GM18870 (cell line): Measurements from ENCODE around the gene GFAP.

Source experiments
- ATAC-seq: cut with Tn5 transposase; IDR thresholded peaks from one replicate; pipeline ENCODE4 v1.9.1; 2021; ENCODE audit warnings: moderate library complexity; ENCODE audit not compliant: unreplicated experiment

The GFAP gene

GRCh38 chr17:44915862-44916780, 821 bp upstream of the GFAP start:
- no peak for ATAC-seq

GRCh38 chr17:44914698-44915271, 515 bp downstream of the GFAP start:
- ATAC-seq, result no peak

GRCh38 chr17:44914148-44914547, 1.2 kb downstream of the GFAP start:
- no peak for ATAC-seq

- ATAC-seq, result no peak
These were observed 1.6 kb downstream of the GFAP start for GRCh38 chr17:44913676-44914075.

GRCh38 chr17:44912763-44913544, 2.3 kb downstream of the GFAP start:
- ATAC-seq, result no peak

GRCh38 chr17:44911133-44912001, 3.9 kb downstream of the GFAP start:
- ATAC-seq, result no peak

GRCh38 chr17:44910231-44911106, 4.8 kb downstream of the GFAP start:
- ATAC-seq, result no peak

- no peak for ATAC-seq
These were observed 5.6 kb downstream of the GFAP start for GRCh38 chr17:44909681-44910144.

- ATAC-seq, result no peak
These were observed 6.5 kb downstream of the GFAP start for GRCh38 chr17:44908761-44909326.

GRCh38 chr17:44907729-44908470, 7.4 kb downstream of the GFAP start:
- no peak for ATAC-seq

GRCh38 chr17:44906763-44907728, 8.3 kb downstream of the GFAP start:
- ATAC-seq, result no peak

- ATAC-seq, result no peak
These were observed 9.2 kb downstream of the GFAP start for GRCh38 chr17:44906010-44906646.

GRCh38 chr17:44905006-44906000, 10.0 kb downstream of the GFAP start:
- ATAC-seq, result no peak

- ATAC-seq, result no peak
These were observed 11.0 kb downstream of the GFAP start for GRCh38 chr17:44904001-44904984.
